MM.1S (cell line): ENCODE measurements around the gene MUC13.

Experiments used
- EZH2 ChIP-seq: fragments of 300-600 bp; sonication (generic); optimal IDR thresholded peaks from 2 replicates; pipeline ENCODE3; 2017; ENCODE audit warnings: low read depth, mild to moderate bottlenecking, antibody characterized with exemption, low read length, mixed read lengths
- EZH2phosphoT487 ChIP-seq: fragments of 300-600 bp; sonication (generic); IDR thresholded peaks from 2 replicates; pipeline ENCODE4 v1.6.1; 2018; ENCODE audit warnings: antibody characterized with exemption, low read length
- TF ChIP-seq, protein P1 (sequence below): fragments of 300-600 bp; sonication (generic); IDR thresholded peaks from 2 replicates; pipeline ENCODE4 v1.5.1; 2016; ENCODE audit warnings: antibody characterized with exemption, low read length, mixed read lengths

DNA sequence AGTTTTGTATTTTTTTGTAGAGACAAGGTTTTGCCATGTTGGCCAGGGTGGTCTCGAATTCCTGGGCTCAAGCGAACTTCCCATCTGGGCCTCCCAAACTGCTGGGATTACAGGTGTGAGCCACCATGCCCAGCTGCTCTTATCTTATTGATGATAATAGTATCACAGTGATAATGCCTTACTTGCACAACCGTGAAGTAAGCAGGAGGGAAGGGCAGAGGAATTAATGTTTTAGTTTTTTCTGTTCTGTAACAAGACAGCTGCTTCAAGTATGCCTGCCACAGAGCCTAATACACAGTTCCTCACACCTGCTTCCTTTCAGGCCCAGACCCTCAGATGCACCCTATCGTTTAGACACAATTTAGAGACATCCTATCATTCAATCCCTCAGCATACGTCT, 26.1 kb upstream of the MUC13 start:
- TF ChIP-seq EZH2: no peak
- TF ChIP-seq, protein P1, sequence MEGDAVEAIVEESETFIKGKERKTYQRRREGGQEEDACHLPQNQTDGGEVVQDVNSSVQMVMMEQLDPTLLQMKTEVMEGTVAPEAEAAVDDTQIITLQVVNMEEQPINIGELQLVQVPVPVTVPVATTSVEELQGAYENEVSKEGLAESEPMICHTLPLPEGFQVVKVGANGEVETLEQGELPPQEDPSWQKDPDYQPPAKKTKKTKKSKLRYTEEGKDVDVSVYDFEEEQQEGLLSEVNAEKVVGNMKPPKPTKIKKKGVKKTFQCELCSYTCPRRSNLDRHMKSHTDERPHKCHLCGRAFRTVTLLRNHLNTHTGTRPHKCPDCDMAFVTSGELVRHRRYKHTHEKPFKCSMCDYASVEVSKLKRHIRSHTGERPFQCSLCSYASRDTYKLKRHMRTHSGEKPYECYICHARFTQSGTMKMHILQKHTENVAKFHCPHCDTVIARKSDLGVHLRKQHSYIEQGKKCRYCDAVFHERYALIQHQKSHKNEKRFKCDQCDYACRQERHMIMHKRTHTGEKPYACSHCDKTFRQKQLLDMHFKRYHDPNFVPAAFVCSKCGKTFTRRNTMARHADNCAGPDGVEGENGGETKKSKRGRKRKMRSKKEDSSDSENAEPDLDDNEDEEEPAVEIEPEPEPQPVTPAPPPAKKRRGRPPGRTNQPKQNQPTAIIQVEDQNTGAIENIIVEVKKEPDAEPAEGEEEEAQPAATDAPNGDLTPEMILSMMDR: no peak
- no peak for TF ChIP-seq EZH2phosphoT487
